NCI-H2171 treated with DMSO at 0.1 percent for 48 hours (cell line): ENCODE data around the gene ZNF521.
"Not testable (repeated sequence)": the region's sequence is repeated elsewhere in the genome, so short reads cannot be mapped to it uniquely, and the experiment has no call there.

ENCODE experiments used
- DNase-seq: peaks from one replicate; lab custom pipeline; 2025; lab: John Stamatoyannopoulos, UW

The ZNF521 gene

DNA sequence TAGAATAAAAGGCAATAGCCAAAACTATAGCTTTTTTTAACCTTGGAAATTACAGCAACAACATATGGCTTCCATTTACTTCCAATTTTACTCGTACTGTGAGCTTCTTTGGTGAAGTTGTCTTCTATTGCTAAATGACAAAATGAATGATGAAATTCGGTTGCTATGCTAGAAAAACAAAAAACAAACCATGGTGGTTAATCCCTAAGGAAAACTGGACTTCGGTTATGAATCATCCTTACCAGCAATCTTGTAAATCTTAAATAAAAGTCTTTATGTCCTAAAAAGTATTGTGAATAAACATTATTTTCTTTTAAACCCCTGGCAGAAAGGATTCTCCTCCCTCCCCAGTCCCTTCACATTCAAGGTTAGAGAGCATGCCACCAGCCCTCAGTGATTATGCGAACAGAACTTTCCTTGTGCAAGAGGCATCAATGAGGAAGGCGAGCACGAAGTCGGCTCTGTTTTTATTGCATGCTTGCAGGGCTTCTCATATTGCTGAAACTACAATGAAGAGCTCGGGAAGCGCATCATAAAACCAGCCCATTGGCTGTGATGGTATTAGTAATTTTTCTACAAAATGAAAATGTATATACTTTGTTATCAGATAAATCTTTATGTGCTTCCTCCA lies 62.9 kb downstream of the ZNF521 start:
- DNase-seq: no peak

DNA sequence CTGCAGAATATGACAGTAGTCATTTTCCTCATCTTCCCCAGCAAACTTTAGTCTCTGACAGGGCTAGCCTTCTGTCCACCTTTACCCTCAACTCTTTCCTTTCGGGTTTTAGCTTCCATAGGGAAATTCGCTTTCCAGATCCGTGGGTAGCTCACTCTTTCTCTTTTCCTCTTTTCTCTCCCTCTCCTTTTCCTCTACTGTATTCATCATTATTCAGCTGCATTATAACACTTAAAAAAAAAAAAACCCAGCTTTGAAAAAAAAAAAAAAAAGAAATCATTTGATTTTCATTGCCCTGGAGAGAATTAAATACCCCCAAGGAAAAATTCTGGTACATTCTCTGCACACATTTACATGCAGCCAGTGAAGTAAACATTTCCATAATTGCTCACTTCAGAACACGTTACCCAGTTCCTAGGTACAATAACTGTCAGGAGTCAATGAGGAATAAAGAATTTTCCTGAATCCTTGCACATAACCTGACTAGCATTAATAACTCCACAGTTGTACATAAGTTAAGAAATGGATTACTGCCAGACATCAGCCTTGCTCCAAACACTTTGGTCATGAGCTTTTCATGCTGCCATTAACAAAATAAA lies 63.5 kb downstream of the ZNF521 start:
- DNase-seq: no peak

DNA sequence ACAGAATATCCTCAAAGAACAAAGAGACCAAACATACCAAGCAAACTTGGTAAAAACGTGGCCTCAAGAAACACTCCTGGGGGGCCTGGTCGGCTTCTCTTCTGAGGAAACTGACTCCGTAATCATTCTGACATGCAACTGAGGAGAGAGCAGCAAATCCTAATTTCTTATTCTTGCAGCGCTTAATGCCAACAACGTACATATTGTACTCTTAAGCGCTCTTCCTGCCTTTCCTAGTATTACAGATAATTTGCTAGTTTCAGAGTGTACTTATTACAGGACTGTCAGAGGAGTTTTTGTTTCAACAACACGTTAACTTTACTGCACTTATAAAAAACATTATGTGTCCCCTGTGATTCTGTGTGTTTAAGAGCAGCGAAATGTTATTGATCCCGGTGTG lies 64.9 kb downstream of the ZNF521 start:
- DNase-seq: no peak

DNA sequence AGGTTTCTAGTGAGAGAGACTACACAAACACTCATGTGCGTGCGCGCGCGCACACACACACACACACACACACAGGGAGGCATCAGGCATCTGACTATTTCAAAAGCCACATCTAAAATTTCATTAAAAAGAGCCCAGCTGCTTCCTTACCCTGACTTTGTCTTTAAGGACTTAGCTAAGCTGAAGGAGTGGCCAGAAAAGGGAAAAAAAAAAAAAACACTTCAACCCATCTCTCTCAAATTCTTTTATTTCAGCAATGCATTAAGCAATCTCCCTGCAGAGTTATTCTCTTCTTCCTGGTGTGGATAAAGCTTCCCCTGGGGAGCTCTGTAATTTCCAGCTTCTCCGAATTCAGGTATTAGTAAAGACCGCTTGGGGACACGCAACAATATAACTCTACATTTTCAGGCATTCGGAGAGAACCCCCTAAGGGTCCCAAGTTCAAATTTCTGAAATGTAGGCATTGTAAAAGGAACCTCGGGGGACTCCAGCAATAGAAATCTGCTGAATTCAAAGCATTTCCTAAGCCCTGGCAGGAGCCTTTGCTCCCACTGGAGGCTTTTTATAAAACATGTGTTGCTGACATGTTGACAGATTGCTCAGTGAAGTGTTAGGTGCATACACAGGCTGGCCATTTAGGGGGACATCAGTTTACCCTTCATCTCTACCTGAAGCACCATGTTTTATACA lies 67.0 kb downstream of the ZNF521 start:
- DNase-seq: peak; percentile 67

DNA sequence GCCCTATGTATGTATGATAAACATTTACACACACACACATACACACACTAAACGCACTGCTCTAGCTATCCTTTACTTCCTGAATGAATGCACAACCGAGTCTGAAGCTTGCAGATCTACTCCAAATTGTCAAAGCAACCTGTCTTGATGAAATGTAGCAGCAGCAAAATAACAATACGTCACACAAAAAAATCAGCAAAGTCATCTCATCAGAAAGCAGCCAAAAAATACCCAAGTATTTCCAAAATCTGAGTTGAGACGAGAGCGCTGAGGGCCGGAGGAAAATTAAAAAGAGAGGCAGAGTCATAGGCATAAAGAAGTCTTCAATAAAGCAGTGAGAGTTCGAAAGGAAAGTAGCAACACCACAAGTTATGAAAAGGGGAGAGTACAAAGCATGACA lies 67.7 kb downstream of the ZNF521 start:
- DNase-seq: no peak

DNA sequence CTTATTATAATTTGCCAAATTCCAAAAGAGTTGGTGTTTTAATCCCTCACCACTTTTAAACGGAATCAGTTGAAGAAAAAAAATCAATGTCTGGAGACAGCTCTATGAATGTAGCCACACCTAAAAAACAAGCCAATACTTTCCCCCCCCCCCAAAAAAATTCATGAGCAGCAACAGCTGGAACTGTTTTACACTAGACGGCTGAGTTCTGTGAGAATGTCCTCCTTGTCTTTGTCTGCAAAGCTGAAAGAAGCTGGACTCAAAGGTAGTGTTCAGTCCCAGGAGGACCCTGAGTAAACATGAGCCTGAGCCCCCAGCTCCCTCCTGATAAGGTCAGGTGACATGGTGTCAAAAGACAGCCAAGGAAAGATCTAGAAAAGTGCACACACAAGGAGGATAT lies 68.2 kb downstream of the ZNF521 start:
- peak; percentile 16 for DNase-seq

DNA sequence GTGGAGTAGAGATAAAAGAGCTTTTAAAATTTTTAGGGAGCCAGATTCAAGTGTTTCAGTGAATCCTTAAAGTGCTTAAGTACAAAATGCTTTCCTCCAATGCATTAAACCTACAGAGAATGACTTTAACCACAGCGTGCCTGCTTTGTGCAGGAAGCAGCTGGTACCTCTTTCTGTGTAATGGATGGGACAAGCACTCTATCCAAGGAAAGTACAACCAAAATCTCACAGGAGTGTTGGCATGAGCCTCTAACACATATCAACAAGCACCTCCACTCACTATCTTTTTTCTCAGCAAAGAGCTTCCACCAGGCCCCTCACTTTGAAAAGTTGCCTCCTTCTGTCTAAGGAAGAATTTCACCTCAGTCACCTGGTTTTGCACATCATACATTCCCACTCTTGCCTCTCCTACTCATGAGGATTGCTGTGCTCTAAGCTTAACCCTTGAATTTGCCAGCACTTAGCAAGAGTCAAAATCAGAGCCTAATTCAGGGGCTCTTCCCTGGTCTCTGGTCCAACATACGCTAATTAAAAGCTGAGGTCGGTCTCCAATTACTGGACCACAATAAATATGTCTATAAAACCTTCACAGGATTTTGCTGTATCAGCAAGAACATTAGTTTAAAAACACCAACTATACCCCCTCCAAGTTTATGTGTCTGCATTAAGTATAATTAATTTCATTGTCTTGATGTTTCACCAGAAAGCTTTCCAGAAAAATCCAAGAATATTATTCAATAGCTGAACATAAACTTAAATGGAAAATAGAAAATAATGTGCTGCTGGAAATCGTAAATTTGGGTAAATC lies 68.9 kb downstream of the ZNF521 start:
- DNase-seq: no peak

DNA sequence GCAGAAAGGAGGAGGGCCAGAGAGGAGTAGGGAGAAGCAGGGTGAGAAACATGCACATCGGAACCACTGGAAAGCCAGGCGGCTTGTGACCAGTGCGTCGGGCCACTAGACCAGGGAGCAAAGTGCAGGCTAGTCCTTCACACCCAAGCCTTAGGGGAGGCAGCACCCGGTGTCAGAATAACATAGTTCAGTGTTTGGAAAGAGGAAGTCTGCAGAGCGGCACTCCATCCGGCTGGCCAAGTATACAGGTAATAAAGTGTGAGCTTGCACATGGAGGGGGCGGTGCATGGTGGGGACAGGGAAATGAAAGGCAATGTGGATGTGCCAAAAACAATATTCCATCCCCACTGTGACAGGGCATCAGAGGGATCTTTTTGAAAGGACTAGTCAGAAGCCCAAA lies 69.7 kb downstream of the ZNF521 start:
- no peak for DNase-seq

DNA sequence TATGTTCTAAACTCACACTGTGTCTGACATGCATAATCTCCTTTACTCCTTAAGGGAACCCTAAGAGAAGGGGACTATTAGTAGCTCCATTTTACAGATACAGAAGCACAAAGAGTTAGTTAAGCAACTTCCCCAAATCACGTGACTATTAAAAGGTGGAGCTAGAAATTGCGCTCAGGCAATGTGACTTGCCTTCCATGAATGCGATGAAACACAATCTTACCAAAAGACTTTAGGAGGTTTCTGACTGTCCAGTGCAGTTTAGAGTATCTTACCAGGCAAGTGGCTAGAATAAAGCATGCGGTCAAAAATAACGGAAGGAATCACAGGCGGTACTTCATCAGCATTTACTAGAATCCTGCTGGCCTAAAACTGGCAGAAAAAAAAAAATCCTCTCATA lies 70.4 kb downstream of the ZNF521 start:
- DNase-seq: no peak

DNA sequence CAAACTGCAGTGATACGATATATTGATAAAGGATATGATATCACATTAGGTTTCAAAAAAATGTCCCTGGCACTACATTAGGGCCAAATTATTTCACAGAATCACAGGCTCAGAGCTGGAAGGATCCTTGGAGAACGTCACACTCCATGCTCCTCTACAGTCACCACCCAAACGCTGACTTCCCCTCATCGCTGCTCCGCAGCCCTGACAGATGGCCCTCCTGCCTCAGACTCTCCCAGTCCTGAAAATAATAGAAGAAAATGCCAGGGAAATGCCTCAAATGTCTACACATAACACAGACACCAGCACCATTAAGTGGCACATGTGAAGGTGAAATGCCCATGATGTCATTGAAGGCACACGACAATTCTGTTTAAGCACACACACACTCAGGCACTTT lies 72.0 kb downstream of the ZNF521 start:
- peak; percentile 70 for DNase-seq

DNA sequence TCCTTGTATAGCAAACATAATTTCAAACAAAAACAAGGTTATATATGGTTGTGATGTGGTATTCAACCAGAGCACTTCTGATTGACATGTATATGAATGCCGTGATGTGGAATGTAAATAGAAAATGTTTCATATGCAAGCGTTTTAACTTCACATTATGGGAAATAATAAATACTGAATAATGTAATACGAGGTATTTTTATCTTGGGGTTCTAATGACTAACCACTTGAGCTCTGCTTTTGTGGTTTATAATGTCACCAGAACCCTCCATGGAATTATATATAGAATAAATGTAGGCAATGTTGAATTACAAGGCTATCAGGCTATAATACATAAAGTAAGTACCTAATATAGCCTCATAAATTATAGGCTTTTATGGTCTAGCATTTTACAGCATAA lies 72.4 kb downstream of the ZNF521 start:
- no peak for DNase-seq

DNA sequence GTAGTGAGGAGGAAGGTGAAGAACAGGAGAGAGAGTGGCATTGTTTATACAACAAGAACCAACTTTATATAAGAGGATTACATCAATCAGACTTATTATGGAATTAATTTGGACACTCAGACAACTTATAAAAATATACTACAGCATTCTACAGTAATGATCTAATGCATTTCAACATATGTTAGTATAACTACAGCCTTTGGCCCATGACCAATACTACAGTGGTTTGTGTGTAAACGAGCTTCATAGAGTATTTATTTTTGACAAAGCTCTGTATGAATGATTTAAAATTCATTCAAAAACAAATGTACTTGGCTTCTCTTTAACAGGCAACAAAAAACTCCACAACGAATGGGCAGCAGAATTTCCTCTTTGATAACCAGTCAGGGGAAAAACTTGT lies 72.8 kb downstream of the ZNF521 start:
- DNase-seq: no peak

DNA sequence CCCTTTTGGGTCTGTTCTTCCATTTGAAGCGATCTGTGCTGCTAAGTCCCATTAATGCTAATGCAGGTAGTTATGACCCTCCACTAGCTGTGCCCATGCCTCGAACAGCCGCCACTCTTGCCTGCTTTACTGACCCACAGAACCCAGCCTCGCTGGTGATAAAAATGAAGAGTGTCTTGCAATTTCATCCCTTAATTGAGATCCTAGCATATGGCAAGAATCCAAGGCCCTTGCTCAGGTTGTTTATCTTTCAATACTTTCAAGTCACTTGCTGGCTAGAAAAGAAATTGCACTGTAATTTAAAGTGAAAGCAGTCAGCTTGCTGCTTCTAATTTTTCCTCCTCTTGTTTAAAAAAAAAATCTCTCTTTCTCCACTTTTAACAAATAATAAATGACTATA lies 73.6 kb downstream of the ZNF521 start:
- peak; percentile 21 for DNase-seq

DNA sequence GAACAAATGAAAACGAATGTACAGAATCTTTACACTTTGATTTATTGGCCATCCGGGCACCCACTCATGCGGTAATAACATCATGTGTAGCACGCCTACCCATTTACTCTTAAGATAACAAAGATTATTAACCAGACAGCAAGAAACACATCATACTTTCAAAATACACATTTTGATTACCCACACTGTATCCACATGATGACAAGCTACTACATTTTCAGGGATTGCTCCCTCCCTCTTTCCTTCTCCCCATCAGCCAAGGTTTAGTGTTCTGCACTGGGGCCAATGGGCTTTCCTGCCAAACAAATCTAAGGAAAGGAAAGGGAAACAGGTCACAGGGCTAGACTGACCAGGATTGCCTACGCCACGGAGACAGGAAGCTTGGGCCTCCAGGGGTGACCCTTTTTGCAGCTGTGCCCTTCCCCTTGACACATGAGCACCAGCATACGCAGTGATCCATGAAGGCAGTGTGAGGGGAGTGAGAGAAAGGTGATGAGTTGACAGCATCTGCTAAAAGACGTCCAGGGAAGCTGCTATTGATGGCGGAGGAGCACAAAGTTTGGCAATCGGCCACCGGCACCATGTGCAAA lies 76.5 kb downstream of the ZNF521 start:
- peak; percentile 53 for DNase-seq

DNA sequence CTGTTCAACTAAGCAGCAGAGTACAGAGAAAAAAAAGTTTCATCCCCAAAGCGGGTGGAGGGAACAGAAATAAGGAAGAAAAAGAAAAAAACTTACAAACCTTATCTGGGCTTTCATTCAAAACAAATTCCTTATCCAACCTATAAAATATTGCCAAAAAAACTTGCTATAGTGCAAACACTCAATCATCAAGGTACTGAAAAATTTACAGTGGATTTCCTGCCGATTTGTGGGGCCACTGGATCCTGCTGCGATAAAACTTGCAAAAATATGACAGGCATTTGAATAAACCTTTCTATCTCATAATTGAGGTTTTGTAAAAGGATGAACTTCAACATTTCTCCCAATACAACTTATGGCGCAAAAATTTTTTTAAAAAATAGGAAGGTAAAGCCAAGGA lies 77.0 kb downstream of the ZNF521 start:
- no peak for DNase-seq

DNA sequence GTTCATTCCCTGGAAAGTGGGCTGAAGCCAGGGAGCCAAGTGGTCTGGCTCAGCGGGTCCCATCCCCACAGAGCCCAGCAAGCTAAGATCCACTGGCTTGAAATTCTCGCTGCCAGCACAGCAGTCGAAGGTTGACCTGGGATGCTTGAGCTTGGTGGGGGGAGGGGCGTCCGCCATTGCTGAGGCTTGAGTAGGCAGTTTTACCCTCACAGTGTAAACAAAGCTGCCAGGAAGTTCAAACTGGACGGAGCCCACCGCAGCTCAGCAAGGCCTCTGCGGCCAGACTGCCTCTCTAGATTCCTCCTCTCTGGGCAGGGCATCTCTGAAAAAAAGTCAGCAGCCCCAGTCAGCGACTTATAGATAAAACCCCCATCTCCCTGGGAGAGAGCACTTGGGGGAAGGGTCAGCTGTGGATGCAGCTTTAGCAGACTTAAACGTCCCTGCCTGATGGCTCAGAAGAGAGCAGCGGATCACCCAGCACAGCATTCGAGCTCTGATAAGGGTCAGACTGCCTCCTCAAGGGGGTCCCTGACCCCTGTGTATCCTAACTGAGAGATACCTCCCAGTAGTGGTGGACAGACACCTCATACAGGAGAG lies 84.9 kb downstream of the ZNF521 start:
- DNase-seq: not testable (repeated sequence)

DNA sequence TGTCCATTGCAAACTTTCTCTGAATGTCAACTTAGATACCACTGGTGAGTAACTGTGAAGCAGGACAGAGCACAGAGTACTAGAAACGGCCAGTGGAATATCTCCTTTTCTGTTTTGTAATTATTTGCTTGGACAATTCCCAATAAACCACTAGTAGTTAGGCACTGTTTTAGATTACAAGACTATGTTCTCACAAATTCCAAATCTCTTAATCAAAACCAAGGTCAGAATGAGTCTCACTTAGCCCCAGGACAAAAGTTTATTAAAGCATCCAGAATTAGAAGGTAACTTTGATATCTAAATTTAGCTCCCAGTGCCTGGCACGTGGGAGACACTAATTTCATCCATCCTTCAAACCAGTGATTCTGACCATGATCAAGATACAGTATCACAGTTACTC lies 89.0 kb downstream of the ZNF521 start:
- no peak for DNase-seq

DNA sequence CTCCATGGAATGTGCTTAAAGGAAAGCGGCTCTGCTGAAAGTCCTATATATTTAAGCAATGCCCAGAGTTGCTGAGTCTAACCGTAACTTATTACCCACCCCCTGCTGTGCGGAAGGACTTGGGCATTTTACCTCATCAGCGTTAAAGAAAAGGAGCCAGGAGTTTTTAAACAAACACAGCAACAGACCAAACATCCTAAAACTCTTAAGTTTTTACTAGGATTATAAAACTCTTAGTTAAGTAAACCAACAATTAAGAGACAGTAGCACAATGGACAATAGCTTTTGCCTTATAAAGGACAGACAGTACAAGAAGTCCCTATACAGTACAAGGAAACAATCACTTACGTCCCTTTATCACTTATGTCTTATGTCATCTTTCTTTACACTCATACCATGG lies 90.2 kb downstream of the ZNF521 start:
- DNase-seq: no peak

DNA sequence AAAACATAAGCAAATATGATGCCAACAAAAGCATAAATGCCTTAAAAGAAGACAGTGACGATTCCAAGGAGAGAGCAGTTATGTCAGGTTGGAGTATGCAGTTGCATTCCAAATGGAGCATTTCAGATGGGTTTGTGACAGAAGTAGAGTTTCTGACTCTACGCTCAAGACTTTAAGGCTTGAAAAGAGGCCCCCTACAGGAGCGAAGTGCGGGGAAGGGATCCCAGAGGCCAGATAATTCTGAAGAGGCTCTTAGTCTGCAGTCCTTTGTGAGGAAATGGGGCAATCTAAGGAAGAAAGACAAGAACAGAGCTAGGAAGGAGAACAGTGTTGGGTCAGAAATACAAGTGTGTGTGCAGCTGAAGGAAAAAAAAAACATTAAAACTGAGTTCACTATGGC lies 95.5 kb downstream of the ZNF521 start:
- DNase-seq: no peak

DNA sequence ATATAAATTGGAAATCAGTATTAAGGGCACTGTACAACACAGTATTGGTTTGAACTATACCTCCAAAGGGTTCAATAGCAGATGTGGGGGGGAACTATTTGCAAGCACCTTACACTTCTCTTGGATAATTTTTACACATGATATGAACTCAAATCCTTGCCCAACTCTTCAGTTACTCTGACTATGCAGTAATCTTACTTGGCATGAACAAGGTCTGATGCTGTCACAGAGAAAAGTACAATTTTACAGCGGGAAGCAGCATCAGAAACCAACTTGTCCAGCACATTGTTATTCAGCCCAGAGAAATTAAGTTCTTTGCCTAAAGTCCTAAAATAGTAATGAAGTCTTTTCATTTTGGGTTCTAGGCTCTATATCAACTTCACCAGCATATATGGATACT lies 98.2 kb downstream of the ZNF521 start:
- no peak for DNase-seq

DNA sequence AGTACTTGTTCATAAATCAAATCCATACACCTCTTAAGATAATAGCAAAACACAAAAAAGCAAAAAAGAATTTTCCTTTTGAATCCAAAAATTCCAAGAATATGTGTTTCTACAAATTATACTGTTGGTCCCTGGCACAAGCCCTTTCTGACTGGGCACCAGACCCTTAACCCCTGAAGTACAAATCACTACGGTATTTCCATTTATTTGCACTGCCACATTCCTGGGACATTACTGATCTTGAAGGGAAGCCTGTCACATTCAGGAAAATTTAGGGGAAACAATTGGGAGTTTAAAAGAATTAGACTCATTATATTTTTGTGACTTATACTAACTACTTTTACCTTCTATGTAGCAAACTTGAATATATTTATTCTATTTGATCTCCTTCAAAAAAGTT lies 98.8 kb downstream of the ZNF521 start:
- no peak for DNase-seq

DNA sequence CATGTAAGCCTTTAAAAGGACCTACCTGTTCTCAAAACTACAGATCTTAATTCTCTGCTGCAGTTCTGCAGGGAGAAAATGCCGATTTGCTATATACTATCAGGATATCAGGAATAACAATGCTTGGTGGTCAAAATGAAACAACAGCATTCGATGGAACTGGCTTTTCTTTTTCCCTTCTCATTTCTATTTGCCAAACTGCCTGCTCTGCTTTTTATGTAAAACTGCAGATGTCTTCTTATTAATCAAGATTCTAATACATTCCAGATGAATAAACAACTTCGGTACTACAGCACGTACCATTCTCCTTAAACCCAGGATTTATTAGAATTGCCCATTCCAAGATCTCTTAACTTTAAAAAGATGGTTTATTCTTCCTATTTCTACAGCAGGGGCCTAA lies 100.9 kb downstream of the ZNF521 start:
- DNase-seq: no peak
